ENCODE results near the gene DEAF1.

Gene DEAF1

DNA sequence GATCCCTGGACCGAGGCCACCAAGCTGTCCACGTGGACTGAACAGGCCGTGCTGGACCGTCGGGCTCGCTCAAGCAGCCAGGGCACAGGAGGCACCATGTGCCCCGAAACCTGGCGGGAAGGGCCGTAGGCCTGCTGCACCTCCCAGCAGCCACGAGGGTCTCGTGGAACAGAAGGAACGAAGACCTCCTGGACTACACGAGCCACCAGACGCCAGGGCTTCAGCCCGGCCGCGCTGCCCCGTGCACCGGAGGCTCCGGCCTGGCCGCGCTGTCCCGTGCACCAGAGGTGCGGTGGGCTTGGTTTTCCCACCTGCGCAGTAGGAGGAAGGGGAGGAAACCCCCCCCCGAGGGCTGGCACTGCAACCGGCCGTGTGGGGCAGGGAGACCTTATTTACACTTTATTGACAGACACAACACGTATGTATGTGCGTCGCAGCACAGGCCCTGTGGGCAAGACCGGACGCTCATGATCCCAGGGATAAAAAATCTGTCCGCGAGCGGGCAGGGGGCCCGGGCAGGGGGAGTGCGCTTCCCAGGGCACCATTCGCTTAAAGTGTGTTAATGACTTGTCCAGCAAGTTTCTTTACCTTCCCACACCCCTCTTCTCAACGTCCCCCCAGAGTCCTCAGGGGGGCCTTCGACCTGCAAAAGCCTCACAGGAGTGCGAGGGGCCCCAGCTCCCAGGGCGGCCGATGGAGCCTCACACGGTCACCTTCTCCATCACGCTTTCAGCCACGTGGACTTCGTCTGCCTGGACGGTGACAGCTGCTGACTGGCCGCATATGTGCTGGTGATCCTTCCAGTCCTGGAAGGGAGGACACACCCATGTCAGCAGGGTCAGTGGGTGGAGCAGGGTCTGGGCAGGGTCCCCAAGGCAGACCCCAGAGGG is 50.9 kb downstream of the DEAF1 start:
- DNase-seq: no peak

DNA sequence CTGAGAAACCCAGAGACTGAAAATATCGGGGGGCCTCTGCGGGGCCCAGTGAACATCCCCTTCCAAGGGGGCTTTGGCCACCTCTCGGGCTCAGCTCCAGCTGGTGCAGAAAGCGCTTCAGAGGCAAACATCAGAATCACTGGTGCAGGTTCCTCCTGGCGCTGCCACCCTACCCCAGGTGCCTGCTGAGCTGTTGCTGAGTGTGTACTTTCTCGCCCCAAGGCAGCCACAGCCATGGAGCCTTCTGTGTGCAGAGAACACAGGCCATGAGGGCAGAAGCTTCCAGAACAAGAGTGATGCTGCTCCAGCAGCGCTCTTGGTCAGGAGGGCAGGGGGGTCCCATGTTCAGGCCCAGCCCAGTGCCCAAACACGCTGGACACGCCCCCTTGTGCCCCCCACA is 51.7 kb downstream of the DEAF1 start:
- DNase-seq: no peak

DNA sequence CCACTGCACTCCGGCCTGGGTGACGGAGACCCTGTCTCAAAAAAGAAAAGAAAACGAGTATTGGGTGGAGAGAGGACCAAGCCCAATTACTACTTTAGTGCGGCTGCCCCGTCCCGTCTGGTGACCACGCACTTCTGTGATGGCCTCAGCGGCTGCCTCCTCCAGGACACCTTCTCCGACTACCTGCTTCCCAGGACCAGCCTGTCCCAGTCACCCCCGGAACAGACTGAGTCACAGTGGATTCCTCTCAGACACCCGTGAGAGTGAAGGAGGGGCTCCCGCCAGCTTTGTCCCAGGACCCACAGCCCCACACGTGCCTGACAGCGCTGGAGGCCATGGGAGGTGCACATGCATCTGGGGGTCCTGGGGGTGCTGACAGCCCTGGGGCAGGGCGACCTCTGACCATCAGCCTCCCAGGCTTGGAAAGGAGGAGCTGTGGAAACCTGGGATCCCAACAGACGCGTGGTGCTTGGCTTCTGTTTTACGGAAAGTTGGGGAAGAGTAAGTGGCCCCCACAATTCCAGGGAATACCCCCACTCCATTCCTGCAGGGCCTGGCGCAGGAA is 53.1 kb downstream of the DEAF1 start:
- no peak for DNase-seq

DNA sequence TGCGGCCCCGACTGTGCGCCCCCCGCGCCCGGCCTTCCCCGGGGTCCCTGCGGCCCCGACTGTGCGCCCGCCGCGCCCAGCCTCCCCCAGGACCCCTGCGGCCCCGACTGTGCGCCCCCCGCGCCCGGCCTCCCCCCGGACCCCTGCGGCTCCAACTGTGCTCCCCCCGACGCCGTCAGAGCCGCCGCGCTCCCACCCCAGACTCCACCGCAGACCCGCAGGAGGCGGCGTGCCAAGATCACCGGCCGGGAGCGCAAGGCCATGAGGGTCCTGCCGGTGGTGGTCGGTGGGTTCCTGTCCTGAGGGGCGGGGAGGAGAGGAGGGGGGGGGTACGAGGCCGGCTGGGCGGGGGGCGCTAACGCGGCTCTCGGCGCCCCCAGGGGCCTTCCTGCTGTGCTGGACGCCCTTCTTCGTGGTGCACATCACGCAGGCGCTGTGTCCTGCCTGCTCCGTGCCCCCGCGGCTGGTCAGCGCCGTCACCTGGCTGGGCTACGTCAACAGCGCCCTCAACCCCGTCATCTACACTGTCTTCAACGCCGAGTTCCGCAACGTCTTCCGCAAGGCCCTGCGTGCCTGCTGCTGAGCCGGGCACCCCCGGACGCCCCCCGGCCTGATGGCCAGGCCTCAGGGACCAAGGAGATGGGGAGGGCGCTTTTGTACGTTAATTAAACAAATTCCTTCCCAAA is 54.9 kb downstream of the DEAF1 start:
- DNase-seq: no peak

DNA sequence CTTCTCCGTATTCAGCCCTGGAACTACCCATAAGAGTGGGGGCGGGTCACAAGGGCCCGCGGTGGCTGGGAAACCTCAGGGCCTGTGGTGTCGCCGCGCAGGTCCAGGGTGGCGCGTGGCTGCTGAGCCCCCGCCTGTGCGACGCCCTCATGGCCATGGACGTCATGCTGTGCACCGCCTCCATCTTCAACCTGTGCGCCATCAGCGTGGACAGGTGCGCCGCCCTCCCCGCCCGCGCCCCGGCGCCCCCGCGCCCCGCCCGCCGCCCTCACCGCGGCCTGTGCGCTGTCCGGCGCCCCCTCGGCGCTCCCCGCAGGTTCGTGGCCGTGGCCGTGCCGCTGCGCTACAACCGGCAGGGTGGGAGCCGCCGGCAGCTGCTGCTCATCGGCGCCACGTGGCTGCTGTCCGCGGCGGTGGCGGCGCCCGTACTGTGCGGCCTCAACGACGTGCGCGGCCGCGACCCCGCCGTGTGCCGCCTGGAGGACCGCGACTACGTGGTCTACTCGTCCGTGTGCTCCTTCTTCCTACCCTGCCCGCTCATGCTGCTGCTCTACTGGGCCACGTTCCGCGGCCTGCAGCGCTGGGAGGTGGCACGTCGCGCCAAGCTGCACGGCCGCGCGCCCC is 55.6 kb downstream of the DEAF1 start:
- no peak for DNase-seq

DNA sequence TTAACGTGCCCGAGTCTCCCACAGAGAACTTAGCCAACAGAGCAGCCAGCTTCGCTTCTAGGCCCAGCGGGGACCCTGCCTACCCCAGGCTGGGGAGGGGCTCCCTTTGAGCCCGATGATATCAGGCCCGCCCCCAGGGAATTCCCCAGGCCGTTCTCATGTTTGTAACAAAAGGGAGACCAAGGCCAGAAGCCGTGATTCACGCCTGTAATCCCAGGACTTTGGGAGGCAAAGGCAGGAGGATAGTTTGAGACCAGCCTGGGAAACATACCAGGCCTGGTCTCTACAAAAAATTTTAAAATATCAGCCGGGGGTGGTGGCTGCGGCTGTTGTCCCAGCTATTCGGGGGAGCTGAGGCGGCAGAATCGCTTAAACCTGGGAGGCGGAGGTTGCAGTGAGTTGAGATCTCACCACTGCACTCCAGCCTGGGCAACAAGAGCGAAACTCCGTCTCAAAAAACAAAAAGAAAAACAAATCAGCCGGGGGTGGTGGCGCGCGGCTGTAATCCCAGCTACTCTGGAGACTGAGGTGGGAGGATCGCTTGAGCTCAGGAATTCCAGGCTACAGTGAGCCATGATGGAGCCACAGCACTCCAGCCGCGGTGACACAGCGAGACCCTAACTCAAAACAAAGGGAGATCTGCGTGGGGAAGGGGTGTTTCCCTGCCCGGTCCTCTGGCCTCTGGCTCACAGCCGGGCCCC is 56.2 kb downstream of the DEAF1 start:
- DNase-seq: no peak

DNA sequence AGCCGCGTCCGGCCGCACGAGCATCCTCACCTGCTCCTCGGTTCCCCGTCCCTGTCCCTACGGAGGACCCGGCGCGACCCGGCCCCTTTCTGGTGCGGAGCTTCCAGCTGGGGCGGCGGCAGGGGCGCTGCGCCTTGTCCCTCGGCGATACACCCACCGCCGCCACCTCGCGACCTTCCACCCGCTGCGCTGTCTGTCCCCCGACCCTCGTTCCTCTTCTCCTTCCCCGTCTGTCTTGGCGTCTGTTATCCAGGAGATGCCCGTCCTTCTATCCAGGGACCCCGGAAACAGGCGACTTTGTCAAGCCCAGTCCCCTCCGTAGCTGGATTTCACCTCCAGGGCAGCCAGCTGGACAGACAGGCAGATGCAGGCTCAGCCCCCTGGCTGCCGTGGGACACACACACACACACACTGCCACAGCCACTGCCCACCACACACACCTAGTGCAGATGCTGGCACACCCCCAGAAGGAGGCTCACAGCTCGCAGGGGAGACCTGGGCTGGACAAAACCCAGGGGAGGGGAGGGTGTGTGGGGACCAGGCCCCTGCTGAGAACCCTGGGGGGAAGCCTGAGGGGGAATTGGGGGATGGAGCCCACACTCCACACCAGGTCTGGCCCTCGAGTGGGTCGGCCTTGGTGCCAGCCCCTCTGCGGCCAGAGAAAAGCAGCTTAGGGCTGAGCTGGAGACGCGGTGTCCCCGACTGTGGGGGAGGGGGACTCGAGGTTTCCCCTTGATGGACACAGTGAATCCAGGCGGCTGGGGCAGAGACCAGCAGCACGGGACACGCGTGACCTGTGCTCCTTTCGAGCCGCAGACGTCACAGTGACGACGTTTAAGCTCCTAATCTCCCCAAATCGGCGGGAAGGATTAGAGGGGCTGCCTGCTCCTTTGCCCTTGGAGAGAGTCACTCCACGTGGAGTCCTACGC is 57.2 kb downstream of the DEAF1 start:
- DNase-seq: no peak

DNA sequence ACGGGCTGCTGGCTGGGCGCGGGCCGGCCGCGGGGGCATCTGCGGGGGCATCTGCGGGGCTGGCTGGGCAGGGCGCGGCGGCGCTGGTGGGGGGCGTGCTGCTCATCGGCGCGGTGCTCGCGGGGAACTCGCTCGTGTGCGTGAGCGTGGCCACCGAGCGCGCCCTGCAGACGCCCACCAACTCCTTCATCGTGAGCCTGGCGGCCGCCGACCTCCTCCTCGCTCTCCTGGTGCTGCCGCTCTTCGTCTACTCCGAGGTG is 57.8 kb downstream of the DEAF1 start:
- no peak for DNase-seq

DNA sequence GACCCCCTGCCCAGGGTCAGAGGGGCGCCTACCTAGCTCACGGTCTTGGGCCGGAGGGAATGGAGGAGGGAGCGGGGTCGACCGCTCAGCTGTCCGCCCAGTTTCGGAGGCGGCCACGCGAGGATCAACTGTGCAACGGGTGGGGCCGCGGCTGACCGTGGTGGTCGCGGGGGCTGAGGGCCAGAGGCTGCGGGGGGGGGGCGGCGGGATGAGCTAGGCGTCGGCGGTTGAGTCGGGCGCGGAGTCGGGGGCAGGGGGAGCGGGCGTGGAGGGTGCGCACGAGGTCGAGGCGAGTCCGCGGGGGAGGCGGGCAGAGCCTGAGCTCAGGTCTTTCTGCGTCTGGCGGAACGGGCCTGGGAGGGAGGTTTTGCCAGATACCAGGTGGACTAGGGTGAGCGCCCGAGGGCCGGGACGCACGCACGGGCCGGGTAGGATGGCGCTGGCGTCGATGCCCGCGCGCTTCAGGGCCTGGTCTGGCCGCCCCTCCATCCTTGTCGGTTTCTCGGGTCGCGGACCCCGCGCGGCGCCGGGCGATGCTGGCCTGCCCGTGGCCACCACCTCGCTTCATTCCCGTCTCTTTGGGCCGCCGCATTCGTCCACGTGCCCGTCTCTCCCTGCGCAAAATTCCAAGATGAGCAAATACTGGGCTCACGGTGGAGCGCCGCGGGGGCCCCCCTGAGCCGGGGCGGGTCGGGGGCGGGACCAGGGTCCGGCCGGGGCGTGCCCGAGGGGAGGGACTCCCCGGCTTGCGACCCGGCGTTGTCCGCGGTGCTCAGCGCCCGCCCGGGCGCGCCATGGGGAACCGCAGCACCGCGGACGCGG is 58.3 kb downstream of the DEAF1 start, which contains the start of gene DRD4:
Gene DRD4, plus strand, starts transcription at position 759 of the 822 bp plus-strand sequence. Its CDS starts 36 bp downstream, at position 795.
- no peak for DNase-seq

DNA sequence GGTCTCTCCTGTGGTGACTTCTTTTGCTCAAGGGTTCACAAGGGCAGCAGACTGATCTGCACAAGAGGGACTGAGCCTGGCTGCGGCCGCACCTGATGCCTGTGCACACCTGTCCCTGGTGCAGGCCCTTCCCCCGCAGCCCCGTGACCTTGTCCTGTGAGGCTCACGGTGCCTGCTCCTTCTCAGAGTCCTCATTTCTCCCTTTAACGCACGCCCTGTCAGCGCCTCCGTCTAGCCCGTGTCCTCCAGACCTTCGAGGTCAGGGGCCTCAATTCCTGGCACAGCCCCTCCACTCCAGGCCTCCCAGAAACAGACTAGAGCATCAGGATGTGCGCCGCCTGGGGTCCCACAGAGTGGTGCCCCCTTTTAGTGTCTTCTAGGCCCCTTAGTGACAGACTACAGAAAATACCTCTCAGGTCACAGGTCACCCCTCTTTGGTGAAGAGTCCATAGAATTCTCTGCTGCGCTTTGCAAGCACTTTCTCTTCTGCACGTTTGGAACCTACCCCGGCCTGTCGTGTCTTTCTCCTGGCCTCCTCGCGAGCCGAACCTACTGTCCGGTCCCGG is 59.0 kb downstream of the DEAF1 start:
- DNase-seq: no peak

DNA sequence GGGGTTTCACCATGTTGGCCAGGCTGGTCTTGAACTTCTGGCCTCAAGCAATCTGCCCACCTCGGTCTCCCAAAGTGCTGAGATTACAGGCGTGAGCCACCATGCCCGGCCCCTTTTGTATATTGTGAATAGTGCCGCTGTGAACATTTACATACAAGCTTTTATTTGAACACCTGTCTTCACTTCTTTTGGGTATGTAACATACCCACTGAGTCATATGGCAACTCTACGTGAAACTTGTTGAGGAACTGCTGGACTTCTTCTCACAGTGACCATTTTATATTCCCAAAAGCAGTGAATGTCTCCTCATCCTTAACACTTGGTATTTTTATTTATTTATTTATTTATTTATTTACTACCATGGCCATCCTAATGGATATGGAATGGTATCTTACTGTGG is 64.2 kb downstream of the DEAF1 start:
- DNase-seq: no peak

DNA sequence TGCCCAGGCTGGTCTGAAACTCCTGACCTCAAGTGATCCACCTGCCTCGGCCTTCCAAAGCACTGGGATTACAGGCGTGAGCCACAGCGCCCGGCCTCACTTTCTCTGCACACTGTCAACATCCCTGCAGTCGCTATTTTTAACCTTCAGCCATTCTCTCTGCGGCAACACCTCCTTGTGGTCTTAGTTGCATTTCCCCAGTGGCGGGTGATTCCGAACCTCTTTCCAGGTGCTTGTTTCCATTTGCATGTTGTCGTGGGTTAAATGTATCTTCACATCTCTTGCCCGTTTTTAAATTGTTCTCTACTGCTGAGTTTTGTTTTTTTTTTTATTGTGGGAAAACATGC is 65.8 kb downstream of the DEAF1 start:
- DNase-seq: no peak

DNA sequence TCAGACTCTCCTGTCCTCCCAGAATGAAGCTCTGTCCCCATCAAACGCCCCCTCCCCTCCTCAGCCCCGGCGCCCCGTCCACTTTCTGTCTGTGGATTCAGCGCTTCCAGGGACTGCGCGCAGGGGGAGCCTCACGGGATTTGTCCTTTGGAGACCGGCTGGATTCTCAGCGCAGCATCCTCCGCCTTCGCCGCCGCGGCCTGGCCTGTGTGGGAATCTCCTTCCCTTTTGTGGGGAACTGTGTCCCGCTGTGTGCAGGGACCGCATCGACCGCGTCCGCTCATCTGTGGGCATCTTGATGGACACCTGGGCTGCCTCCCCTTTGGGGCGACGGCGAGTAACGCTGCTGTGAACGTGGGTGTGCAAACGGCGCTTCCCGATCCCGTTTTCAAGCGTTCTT is 67.0 kb downstream of the DEAF1 start:
- DNase-seq: no peak

DNA sequence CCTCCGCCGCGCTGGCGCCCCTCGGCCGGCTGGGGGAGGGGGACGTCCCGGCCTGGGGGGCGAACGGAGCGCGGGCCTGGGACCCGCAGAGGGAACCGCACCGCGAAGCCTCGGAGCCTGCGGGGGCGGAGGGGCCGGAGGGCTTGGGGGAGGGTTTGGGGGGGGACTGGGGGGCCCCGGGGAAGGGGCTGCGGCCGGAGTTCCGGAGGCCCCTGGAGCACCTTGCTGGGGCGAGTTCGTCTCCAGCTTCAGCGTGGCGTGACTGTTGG is 67.8 kb downstream of the DEAF1 start:
- DNase-seq: no peak

DNA sequence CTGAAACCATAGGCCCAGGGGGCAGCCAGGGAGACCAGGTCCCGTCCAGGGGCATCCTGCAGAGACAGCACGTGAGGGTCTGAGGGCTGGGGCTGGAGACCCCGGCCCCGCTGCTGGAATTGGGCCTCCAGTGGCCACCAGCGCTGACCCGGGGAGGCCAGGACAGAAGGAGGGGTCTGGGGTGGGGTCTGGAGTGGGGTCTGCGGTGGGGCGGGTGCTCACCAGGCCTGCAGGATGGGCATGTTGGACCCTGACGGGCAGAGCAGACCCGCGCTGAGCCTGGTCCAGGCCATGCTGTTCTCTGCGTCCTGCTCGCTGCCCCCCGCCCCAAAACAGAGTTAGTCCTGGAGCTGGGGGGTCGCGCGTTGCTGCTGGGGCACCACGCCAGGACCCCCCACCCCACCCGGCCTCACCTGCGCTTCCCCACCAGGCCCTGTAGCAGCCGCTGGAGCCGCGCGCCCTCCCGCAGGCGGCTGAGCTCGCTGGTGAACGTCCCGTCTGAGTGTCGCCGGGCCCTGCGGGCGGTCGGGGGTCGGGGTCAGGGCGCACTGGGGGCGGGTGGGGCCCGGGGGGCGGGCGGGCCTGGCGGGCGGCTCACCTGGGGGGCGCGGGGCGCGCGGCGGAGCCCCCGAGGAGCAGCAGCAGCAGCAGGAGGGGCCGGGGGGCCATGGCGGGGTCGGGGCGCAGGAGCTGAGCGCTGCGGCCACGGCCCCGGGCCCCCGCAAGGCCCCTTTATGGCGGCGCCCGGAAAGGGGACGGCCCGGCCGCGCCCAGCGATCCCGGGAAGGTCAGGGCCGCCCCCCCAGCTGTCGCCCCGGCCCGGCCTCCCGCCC is 68.3 kb downstream of the DEAF1 start, which contains the start of gene SCT:
Gene SCT, minus strand, starts transcription at position 707 of the 833 bp plus-strand sequence. Its CDS starts 38 bp downstream, at position 669.
- DNase-seq: no peak

DNA sequence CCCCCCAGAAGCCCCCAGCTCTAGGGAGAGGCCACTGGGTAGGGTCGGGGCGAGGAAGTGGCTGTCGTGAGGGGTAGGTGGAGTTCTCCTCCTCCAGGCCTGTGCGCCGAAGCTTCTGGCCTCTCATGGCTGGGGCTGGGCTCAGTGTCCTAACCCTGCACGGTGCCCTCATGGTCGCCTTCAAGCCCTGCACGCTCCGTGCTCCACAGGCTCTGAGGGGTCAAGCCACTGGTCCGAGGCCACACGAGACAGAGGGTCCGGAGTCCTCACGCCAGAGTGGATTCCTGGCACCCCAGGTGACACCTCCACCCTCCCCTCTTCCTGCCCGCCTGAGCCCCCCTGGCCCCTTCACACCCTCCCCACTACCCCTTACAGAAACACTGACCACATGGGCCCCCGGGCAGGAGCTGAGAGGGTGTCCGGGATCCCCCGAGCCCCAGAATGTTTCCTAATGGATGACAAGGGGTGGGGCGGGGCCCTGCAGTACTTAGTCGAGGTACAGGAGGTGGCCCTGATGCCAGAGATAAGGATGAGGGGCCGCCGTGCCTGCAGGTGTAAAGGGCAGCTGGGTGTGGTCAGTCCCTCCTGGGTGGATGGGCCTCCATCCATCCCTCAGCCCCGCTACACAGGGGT is 69.3 kb downstream of the DEAF1 start:
- DNase-seq: no peak

DNA sequence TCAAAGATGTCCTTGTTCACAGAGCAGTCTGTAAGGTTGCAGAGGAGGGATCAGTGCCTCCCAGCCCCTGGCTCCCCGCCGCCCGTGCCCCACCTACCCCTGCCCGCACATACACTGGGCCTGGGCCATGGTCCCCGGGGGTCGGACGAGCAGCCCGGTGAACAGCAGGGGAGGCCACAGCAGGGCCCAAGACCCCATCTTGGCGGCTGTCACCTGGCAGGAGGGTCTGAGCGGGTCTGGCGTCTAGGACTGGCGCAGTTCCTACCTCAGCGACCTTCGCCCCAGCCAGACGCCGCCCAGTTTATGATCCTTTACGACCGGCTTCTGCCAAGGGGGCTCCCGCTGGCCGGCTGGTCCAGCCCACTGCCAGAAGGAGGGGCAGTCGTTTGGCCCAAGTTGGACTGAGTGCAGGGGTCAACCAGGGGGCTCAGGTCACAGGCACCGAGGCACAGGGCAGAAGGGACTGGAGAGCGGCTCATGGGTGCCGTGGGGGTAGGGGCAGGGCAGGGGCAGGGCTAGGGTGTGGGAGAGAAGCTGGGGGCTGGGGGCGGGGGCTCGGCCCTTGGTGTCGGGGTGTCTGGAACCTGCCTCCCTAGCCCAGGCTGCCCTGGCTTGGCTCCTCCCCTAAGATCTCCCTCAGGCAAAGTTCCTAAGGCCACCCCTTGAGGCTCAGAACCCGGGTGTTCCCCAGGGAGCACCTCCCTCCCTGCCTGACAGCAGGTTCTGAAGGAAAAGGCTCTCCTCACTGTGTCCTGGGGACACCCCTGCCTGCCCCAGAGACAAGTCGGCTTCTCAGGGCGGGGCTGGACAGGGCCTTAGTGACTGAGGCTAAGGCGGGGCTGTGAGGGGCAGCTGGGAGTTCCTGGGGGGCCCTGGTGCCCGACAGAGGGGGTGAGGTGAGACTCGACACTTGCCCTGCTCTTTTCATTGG is 70.1 kb downstream of the DEAF1 start, which contains the start of gene CDHR5:
Gene CDHR5, minus strand, starts transcription at position 251 of the 931 bp plus-strand sequence. Its CDS starts 53 bp downstream, at position 198.
- DNase-seq: no peak

Data from stimulated activated CD4-positive, alpha-beta T cell treated with anti-CD3 and anti-CD28 coated beads, Interleukin-15, amount 100 ng/mL, for 24 hours (primary cell).